Inferior parietal cortex (tissue), 1 donor: ENCODE measurements around the gene TBCEL.
"Not testable (repeated sequence)": the region's sequence is repeated elsewhere in the genome, so short reads cannot be mapped to it uniquely, and the experiment has no call there.

Source experiments
- DNase-seq: peaks from one replicate; pipeline ENCODE4 v3.0.0-alpha.2; 2016; ENCODE audit errors: extremely low spot score

The TBCEL gene, protein sequence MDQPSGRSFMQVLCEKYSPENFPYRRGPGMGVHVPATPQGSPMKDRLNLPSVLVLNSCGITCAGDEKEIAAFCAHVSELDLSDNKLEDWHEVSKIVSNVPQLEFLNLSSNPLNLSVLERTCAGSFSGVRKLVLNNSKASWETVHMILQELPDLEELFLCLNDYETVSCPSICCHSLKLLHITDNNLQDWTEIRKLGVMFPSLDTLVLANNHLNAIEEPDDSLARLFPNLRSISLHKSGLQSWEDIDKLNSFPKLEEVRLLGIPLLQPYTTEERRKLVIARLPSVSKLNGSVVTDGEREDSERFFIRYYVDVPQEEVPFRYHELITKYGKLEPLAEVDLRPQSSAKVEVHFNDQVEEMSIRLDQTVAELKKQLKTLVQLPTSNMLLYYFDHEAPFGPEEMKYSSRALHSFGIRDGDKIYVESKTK

DNA sequence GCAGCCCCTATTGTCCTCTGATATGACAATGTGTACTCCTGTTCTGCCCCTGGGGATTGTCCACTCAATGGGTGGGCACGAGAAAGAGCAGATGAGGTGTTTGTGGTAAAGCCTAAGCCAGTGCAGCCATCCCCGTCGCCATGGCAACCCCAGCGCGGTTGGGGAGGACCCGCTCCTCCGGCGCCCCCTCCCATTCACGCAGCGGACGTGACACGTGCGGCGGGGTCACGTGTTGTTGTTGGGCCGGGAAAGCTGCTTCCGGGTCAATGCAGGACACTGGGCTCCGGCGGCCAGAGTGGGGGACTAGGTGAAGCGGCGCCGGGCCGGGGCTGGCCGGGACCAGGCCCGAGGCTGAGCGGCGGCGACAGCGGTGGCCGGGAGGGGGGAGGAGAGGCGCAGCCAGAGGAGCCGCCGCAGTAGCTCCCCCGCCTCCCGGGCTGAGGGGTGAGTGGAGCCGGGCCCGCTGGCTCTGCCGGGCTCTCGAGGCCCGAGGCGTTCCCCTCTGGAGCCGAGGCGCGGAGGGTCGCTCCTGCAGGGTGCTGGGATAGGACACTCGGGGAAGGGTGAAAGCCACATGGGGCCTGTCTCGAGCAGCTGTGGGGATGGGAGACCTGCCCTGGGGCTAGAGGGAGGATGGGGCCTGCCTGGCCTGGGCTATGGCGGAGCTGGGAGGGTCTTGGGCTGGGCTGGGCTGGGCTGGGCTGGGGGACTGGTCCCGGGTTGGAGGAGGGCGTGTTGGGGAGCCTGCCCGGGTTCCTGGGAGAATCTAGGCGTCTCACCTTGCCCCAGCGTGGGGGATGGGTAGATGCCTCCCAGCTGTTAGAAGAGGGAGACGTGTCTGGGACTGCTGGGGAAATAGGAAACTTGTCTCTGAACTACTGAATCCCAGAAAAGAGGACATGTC, at the start of gene TBCEL:
Gene TBCEL, plus strand, starts transcription at position 255 of the 904 bp plus-strand sequence. CDS start 21,589 bp downstream, outside the sequence.
- DNase-seq, result peak; percentile 88

GRCh38 chr11:120974466-120974865, 49.4 kb upstream of the TBCEL start:
- DNase-seq, result no peak

DNA sequence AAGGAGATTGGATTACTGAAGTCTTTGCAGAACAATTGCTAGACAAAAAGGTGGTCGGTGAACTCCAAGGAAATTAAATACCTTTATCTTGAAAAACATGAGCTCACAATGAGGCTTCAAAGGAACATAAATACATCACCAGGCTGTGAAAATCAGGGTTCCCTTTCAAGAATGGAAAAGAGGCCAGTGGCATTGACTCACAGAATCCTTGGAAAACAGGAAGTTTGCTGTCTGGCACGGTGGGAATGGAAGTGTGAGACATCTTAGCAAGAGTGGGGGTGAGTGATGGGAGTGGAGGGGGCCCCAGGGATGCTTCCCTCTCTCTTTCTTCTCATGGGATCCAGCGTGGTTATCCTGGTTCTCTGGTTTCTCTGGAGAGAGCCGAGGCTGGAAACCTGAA, 48.9 kb upstream of the TBCEL start:
- DNase-seq, result peak; percentile 23

- no peak for DNase-seq
Observed at GRCh38 chr11:120977266-120978137, 46.4 kb upstream of the TBCEL start.

- no peak for DNase-seq
Observed at GRCh38 chr11:120978701-120979100, 45.2 kb upstream of the TBCEL start.

DNA sequence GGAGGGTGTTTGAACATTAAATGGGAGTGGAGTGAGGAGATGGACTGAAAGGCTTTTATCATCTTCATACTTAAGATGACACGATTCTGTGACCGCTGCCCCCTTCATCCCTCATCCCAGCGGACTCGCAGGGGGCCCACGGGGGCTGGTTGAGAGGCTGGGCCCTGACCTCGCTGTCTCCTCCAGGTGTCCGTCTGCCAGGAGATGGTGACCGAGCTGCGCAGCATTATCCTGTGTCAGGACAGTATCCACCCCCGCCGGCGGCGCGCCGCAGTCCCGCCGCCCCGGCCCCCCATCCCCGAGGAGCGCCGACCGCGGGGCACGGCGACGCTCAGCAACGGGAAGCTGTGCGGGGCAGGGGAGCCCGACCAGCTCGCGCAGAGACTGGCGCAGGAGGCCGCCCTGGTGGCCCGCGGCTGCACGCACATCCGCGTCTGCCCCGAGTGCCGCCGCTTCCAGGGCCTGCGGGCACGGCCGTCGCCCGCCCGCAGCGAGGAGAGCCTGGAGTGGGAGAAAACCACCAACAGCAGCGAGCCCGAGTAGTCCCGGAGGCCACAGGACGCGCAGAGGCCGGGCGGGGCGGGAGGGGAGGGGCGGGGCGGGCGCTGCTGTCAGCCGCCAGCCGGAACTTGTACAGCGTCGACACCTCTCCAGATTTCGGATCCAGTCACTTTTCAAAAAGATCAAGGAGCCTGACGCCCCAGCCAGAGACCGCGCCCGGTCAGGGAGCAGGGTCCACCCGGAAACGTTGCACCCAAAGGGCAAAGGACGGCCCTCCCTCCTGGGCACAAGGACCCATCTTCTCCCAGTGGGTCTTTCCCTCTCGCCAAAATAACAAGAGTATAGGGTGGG, 38.0 kb upstream of the TBCEL start:
- no peak for DNase-seq

GRCh38 chr11:120988603-120989002, 35.3 kb upstream of the TBCEL start:
- no peak for DNase-seq

DNA sequence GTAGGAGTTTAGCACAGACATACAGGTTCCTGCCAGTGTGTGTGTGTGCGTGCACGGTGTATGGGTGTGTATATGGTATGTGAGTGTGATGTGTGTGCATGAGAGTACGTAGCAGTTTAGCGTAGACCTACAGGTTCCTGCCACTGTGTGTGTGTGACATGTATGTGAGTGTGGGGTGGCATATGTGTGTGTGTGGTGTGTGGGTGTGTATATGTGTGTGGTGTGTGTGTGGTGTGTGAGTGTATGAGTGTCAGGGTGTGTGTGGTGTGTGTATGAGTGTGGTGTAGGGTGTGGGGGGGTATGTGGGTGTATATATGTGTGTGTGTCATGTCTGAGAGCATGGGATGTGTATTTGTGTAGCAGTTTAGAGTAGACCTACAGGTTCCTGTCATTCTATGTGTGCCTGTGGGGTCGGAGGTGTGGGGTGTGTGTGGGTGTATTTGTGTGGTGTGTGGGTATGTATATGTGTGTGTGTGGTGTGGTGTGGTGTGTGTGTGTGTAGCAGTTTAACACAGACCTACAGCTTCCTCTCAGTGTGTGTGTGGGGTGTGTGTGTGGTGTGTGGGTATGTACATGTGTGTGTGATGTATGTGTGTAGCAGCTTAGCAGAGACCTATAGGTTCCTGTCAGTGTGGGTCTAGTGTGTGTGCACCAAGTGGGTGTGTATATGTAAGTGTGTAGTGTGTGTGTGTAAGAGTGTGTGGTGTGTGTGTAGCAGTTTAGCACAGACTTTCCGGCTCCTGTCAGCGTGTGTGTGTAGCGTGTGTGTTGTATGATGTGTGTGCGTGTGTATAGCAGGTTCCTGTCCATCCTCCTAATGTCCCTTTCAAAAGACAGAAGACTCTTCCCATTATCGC, 31.8 kb upstream of the TBCEL start:
- no peak for DNase-seq

DNA sequence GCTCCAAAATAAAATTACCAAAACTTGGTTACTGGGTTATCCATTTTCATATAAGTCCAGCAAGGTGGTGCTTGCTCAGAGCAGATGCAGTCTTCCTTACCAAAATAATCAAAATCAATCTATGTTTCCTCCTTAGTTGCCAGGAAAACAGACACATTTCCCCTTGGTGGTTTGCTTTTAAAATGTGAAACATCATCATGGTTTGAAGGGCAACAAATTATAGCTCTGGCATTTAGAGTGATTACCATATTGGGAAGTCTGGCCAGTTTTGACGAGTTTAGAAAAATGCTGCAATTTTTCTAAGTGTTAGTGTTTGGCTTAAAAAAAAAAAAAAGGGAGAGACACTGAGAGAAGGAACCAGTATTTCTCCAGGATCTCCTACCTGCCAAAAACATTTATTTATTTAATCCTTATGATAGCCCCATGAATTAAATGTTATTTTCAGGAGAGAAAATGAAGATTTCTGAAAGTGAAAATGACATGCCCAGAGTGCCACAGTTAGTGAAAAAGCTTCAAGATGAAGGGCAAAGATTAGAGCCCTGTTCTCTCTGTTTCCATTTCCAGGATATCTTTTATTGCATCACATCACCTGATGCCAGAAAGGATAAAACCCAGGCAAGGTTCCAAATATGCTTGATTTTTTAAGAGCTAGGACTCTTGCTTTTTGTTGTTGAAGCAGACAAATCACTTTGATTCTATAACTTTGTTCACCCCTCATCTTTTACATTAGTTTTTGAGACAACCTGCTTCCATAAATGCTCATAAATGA, 29.6 kb upstream of the TBCEL start:
- DNase-seq, result no peak

- DNase-seq, result no peak
Observed at GRCh38 chr11:120995184-120995583, 28.7 kb upstream of the TBCEL start.

GRCh38 chr11:120996973-120997372, 26.9 kb upstream of the TBCEL start:
- no peak for DNase-seq

GRCh38 chr11:120998581-120998980, 25.3 kb upstream of the TBCEL start:
- no peak for DNase-seq

GRCh38 chr11:121004206-121004840, 19.6 kb upstream of the TBCEL start:
- DNase-seq, result no peak

GRCh38 chr11:121006922-121007321, 17.0 kb upstream of the TBCEL start:
- DNase-seq, result no peak

GRCh38 chr11:121008551-121008950, 15.4 kb upstream of the TBCEL start:
- no peak for DNase-seq

DNA sequence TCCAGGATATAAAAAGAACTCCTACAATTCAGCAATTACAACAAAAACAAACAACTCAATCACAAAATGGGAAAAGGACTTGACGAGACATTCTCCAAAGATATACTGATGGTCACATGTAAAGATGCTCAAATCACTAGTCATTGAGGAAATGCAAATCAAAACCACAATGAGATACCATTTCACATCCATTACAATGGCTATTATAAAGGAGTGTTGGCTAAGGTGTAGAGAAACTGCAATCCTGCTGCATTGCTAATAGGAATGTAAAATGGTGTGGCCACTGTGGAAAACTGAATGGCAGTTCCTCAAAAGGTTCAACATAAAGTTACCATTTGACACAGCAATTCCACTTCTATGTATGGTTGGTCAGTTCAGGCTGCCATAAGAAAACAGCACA, 11.8 kb upstream of the TBCEL start:
- DNase-seq, result no peak

GRCh38 chr11:121018746-121019145, 5.2 kb upstream of the TBCEL start:
- DNase-seq, result no peak

DNA sequence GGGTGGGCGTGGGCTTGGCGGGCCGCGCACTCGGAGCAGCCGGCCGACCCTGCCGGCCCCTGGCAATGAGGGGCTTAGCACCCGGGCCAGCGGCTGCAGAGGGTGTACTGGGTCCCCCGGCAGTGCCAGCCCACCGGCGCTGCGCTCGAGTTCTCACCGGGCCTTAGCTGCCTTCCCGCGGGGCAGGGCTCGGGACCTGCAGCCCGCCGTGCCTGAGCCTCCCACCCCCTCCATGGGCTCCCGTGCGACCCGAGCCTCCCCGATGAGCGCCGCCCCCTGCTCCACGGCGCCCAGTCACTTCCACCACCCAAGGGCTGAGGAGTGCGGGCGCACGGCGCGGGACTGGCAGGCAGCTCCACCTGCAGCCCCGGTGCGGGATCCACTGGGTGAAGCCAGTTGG, 2.2 kb upstream of the TBCEL start:
- DNase-seq, result not testable (repeated sequence)

- DNase-seq, result no peak
Observed at GRCh38 chr11:121024989-121025388, 1.1 kb downstream of the TBCEL start.
